Activated naive CD8-positive, alpha-beta T cell (primary cell): ENCODE data around the gene ZNF154.
A peak's percentile ranks its signal among the peaks of the same experiment; 100 is the strongest.
"Not testable (repeated sequence)": the region's sequence is repeated elsewhere in the genome, so short reads cannot be mapped to it uniquely, and the experiment has no call there.

Experiments used
- H3K27ac Mint-ChIP-seq: one replicate; pipeline ENCODE4 v1.8.0; 2021; ENCODE audit warnings: mixed read lengths
- H3K27me3 Mint-ChIP-seq: one replicate; pipeline ENCODE4 v1.8.0; 2021; ENCODE audit warnings: mixed read lengths
- H3K36me3 Mint-ChIP-seq: one replicate; pipeline ENCODE4 v1.8.0; 2021; ENCODE audit warnings: mixed read lengths
- H3K4me1 Mint-ChIP-seq: one replicate; pipeline ENCODE4 v1.8.0; 2021; ENCODE audit warnings: low read depth, mixed read lengths
- H3K4me3 Mint-ChIP-seq: one replicate; pipeline ENCODE4 v1.8.0; 2021; ENCODE audit warnings: mild to moderate bottlenecking, mixed read lengths
- H3K9me3 Mint-ChIP-seq: one replicate; pipeline ENCODE4 v1.8.0; 2021; ENCODE audit warnings: low read depth, mixed read lengths

The ZNF154 gene

GRCh38 chr19:57708641-57709361, at the start of gene ZNF154:
Gene ZNF154 (minus strand): TSS chr19:57709204. CDS start chr19:57708971, 233 bp downstream.
- Mint-ChIP-seq H3K9me3 (peaks cover 42% of the 10 kb centered on the region), H3K4me1 (peaks cover 16% of the 10 kb centered on the region), H3K27me3 (no peaks in the 10 kb centered on the region), H3K27ac (peak within 1 kb of the TSS; percentile 78), H3K36me3 (peaks cover 51% of the 10 kb centered on the region), H3K4me3 (peak within 1 kb of the TSS; percentile 83)

GRCh38 chr19:57757941-57758340, 48.9 kb upstream of the ZNF154 start:
- Mint-ChIP-seq H3K36me3 (peaks cover 60% of the 10 kb centered on the region), H3K9me3 (peaks cover 20% of the 10 kb centered on the region)

GRCh38 chr19:57755031-57755430, 46.0 kb upstream of the ZNF154 start:
- H3K36me3 Mint-ChIP-seq = peaks cover 74% of the 10 kb centered on the region
- H3K4me1 Mint-ChIP-seq = peaks cover 5% of the 10 kb centered on the region
- H3K9me3 Mint-ChIP-seq = peaks cover 37% of the 10 kb centered on the region
- H3K27ac Mint-ChIP-seq = no peak overlapping the region
- H3K27me3 Mint-ChIP-seq = no peaks in the 10 kb centered on the region
- H3K4me3 Mint-ChIP-seq = no peak overlapping the region

More at GRCh38 chr19:57757941-57758340, 48.9 kb upstream of the ZNF154 start:
- Mint-ChIP-seq H3K4me1 (peaks cover 2% of the 10 kb centered on the region), H3K27me3 (no peaks in the 10 kb centered on the region), H3K27ac (no peak overlapping the region), H3K4me3 (no peak overlapping the region)

GRCh38 chr19:57754091-57754673, 45.2 kb upstream of the ZNF154 start:
- peaks cover 9% of the 10 kb centered on the region for H3K4me1 Mint-ChIP-seq
- peaks cover 40% of the 10 kb centered on the region for H3K9me3 Mint-ChIP-seq
- H3K36me3 Mint-ChIP-seq = peaks cover 78% of the 10 kb centered on the region
- no peaks in the 10 kb centered on the region for H3K27me3 Mint-ChIP-seq
- no peak overlapping the region for H3K27ac Mint-ChIP-seq
- H3K4me3 Mint-ChIP-seq = no peak overlapping the region

GRCh38 chr19:57748029-57748428, 39.0 kb upstream of the ZNF154 start:
- no peaks in the 10 kb centered on the region for H3K27me3 Mint-ChIP-seq
- no peak overlapping the region for H3K27ac Mint-ChIP-seq
- peaks cover 30% of the 10 kb centered on the region for H3K9me3 Mint-ChIP-seq
- peak overlapping the region; percentile 96 for H3K4me3 Mint-ChIP-seq
- peaks cover 50% of the 10 kb centered on the region for H3K36me3 Mint-ChIP-seq
- H3K4me1 Mint-ChIP-seq = peaks cover 28% of the 10 kb centered on the region

GRCh38 chr19:57747472-57747807, 38.4 kb upstream of the ZNF154 start:
- H3K36me3 Mint-ChIP-seq = peaks cover 44% of the 10 kb centered on the region
- H3K27me3 Mint-ChIP-seq = no peaks in the 10 kb centered on the region
- H3K9me3 Mint-ChIP-seq = peaks cover 26% of the 10 kb centered on the region
- H3K4me1 Mint-ChIP-seq = peaks cover 28% of the 10 kb centered on the region
- H3K4me3 Mint-ChIP-seq = peak overlapping the region; percentile 96
- H3K27ac Mint-ChIP-seq = peak overlapping the region; percentile 94

- Mint-ChIP-seq H3K27ac (peak within 1 kb of the TSS; percentile 94), H3K27me3 (no peaks in the 10 kb centered on the region), H3K4me1 (peaks cover 28% of the 10 kb centered on the region), H3K4me3 (peak within 1 kb of the TSS; percentile 96), H3K36me3 (peaks cover 40% of the 10 kb centered on the region), H3K9me3 (peaks cover 23% of the 10 kb centered on the region)
Measured at GRCh38 chr19:57746580-57747471, 37.8 kb upstream of the ZNF154 start, which contains the start of gene ZNF776. Gene ZNF776 (plus strand): TSS chr19:57746815. CDS start chr19:57747059, 244 bp downstream.

- H3K27me3 Mint-ChIP-seq, H3K27ac Mint-ChIP-seq, H3K36me3 Mint-ChIP-seq, H3K9me3 Mint-ChIP-seq, H3K4me3 Mint-ChIP-seq, H3K4me1 Mint-ChIP-seq: not testable (repeated sequence)
Measured at GRCh38 chr19:57738770-57739169, 29.8 kb upstream of the ZNF154 start.

GRCh38 chr19:57738320-57738719, 29.3 kb upstream of the ZNF154 start:
- H3K9me3 Mint-ChIP-seq, H3K4me1 Mint-ChIP-seq, H3K27me3 Mint-ChIP-seq, H3K4me3 Mint-ChIP-seq, H3K36me3 Mint-ChIP-seq, H3K27ac Mint-ChIP-seq: not testable (repeated sequence)

GRCh38 chr19:57720878-57721277, 11.9 kb upstream of the ZNF154 start:
- Mint-ChIP-seq H3K27ac (no peak overlapping the region), H3K9me3 (peaks cover 37% of the 10 kb centered on the region), H3K36me3 (peaks cover 67% of the 10 kb centered on the region), H3K27me3 (no peaks in the 10 kb centered on the region), H3K4me3 (no peak overlapping the region), H3K4me1 (peaks cover 10% of the 10 kb centered on the region)

- Mint-ChIP-seq H3K4me3 (no peak overlapping the region), H3K27ac (no peak overlapping the region), H3K4me1 (peaks cover 9% of the 10 kb centered on the region), H3K36me3 (peaks cover 69% of the 10 kb centered on the region), H3K9me3 (peaks cover 40% of the 10 kb centered on the region), H3K27me3 (no peaks in the 10 kb centered on the region)
Measured at GRCh38 chr19:57719901-57720519, 11.0 kb upstream of the ZNF154 start.

GRCh38 chr19:57719424-57719823, 10.4 kb upstream of the ZNF154 start:
- H3K4me3 Mint-ChIP-seq = no peak overlapping the region
- H3K9me3 Mint-ChIP-seq = peaks cover 42% of the 10 kb centered on the region
- H3K27ac Mint-ChIP-seq = no peak overlapping the region
- H3K4me1 Mint-ChIP-seq = peaks cover 5% of the 10 kb centered on the region
- H3K36me3 Mint-ChIP-seq = peaks cover 69% of the 10 kb centered on the region
- no peaks in the 10 kb centered on the region for H3K27me3 Mint-ChIP-seq

- peaks cover 9% of the 10 kb centered on the region for H3K4me1 Mint-ChIP-seq
- H3K4me3 Mint-ChIP-seq = no peak overlapping the region
- no peak overlapping the region for H3K27ac Mint-ChIP-seq
- H3K36me3 Mint-ChIP-seq = peaks cover 50% of the 10 kb centered on the region
- peaks cover 47% of the 10 kb centered on the region for H3K9me3 Mint-ChIP-seq
- H3K27me3 Mint-ChIP-seq = no peaks in the 10 kb centered on the region
Measured at GRCh38 chr19:57712222-57712621, 3.2 kb upstream of the ZNF154 start.

GRCh38 chr19:57709616-57710015, 612 bp upstream of the ZNF154 start:
- no peak overlapping the region for H3K27ac Mint-ChIP-seq
- H3K27me3 Mint-ChIP-seq = no peaks in the 10 kb centered on the region
- peaks cover 16% of the 10 kb centered on the region for H3K4me1 Mint-ChIP-seq
- peak overlapping the region; percentile 83 for H3K4me3 Mint-ChIP-seq
- H3K9me3 Mint-ChIP-seq = peaks cover 41% of the 10 kb centered on the region
- peaks cover 51% of the 10 kb centered on the region for H3K36me3 Mint-ChIP-seq
